ENCODE results near the gene BHLHE40.

BHLHE40 gene

DNA sequence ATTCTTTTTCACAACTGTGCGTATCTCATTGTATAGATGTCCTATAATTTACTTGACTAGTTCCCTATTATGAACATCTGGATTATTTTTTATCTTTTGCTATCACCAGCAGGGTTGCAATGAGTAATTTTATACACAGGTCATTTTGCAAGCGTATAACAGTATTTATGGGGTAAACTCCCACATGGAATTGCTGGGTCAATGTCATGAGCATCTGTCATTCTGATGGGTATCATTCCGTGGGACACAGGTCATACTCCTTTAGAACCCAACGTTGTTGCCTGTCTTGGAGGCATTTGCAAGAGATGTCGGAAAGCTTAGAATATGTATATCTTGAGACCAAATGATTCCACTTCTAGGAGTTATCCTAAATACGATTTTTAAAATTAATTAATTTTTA lies 12.9 kb downstream of the BHLHE40 start:
- H3K4me3 ChIP-seq (ENCODE audit: low read depth, low read length) = no peak overlapping the region
- TF ChIP-seq, protein P1, sequence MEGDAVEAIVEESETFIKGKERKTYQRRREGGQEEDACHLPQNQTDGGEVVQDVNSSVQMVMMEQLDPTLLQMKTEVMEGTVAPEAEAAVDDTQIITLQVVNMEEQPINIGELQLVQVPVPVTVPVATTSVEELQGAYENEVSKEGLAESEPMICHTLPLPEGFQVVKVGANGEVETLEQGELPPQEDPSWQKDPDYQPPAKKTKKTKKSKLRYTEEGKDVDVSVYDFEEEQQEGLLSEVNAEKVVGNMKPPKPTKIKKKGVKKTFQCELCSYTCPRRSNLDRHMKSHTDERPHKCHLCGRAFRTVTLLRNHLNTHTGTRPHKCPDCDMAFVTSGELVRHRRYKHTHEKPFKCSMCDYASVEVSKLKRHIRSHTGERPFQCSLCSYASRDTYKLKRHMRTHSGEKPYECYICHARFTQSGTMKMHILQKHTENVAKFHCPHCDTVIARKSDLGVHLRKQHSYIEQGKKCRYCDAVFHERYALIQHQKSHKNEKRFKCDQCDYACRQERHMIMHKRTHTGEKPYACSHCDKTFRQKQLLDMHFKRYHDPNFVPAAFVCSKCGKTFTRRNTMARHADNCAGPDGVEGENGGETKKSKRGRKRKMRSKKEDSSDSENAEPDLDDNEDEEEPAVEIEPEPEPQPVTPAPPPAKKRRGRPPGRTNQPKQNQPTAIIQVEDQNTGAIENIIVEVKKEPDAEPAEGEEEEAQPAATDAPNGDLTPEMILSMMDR (IDR thresholded peaks at IDR 0.05; ENCODE audit: borderline replicate concordance, insufficient read depth, low read depth, low read length) = no peak

DNA sequence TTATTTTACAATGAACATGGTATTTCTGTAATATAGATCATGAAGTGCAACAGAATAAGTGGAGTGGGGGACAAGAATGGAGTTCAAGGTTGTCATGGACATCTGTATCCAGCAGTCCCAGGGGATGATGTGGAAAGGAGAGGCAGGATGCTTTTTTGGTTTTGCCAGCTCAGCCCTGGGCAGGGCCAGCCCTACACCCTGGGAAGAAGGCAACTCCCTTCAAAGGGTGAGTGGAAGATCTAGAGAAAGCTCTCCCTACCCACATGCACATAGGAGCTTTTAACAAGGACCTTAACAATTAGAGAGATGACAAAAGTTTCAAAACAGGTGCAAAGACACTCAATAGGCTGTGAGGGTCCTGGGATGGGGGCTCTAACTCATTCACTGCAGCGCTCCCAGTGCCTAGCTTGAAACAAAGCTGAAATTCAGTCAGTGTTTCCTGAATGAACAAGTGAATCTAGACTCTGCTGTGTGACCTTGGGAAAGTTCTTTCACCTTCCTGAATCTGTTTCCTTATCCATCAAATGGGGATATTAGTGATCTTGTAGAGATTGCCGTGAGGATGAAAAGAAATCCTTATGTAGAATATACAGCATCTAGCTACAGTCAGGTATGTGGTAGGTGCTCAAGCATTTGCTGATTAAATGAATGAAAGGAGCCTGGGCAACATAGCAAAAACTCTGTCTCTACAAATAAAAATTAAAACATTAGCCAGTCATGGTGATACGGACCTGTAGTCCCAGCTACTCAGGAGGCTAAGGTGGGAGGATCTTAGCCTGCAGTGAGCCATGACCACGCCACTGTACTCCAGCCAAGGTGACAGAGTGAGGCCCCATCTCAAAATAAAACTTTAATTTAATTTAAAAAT lies 14.3 kb downstream of the BHLHE40 start:
- no peak overlapping the region for H3K4me3 ChIP-seq (ENCODE audit: low read depth, low read length)
- TF ChIP-seq, protein P1 (IDR thresholded peaks at IDR 0.05; ENCODE audit: borderline replicate concordance, insufficient read depth, low read depth, low read length) = no peak

DNA sequence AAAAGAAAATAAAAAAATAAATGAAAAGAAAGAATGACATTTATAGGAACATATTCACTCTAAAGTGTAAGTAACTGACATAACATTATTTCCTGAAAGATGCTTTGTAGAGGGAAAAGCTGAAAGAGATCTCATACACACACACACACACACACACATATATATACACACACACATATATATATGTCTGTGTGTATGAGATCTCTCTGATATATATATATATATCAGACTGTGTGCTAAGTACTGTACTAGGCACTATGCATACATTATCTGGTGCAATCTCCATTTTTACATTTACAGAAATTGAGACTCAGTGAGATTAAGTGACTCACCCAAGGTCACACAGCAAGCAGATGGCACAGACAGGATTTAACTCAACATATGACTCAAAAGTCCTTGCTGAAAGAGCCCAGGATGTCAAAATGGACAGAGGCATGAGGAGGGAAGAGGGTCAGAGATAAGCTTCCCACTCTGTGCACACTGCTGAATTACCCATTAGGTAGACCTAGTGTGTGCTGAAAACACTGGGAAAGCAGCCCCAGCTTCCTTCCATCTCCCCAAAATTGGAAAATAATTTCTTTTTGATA lies 15.0 kb downstream of the BHLHE40 start:
- no peak overlapping the region for H3K4me3 ChIP-seq (ENCODE audit: low read depth, low read length)
- TF ChIP-seq, protein P1 (IDR thresholded peaks at IDR 0.05; ENCODE audit: borderline replicate concordance, insufficient read depth, low read depth, low read length) = no peak

DNA sequence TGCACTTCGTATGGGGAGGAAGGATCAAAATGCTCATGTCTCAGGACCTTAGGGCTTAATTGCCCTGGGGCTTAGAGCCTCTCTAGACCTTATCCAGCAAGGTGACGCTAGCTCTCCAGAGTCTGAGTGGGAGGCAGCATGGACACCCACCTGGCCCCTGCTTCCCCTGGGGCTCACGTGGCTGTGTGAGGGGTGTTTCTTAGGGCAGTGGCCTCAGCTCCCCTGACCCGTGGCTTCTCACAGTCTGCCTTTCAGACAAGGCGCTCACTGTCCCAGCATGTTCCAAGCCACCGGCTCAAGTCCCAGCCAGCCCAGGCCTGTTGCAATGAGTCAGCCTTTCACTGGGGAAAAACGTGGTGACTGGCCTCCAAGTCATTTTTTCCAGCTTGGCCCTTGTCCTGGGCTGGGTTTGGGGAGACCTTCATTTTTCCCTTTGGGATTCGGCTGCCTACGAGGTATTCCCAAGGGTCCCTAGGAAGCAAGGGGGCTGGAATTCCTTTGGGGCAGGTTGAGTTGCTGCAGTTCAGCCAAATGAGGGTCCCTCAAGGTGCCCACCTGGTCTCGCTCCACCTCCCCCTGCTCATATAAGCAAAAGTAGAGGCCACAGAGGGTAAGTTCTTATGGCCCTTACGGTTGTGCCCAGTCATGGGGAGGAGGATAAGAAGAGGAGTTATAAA lies 15.7 kb downstream of the BHLHE40 start:
- TF ChIP-seq, protein P1 (IDR thresholded peaks at IDR 0.05; ENCODE audit: borderline replicate concordance, insufficient read depth, low read depth, low read length) = no peak
- no peak overlapping the region for H3K4me3 ChIP-seq (ENCODE audit: low read depth, low read length)

DNA sequence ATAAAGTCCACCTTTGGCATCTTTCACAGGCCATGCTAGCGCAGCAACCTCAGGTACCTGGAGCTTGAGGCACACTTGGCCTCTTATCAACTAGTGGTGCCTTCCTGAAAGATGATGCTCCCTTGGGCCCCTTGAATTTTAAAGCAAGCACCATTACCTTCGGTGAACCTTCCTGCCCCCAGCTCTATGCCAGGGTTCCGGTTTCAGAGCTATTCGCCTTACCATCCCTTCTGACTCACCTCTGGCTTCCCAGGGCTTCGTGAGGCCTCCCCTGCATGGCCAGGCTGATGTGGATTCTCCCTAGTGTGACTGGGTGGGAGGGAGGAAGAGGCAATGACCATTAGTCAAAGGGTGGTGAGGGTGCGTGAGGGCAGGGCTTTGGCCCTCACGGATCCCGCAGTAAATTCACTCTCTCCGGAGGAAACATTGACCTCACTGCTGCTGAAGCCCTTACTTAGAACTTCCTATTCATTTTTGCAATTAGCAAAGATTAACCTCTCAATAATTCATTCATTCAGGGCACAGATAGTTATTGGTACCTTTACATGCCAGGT lies 16.3 kb downstream of the BHLHE40 start:
- no peak overlapping the region for H3K4me3 ChIP-seq (ENCODE audit: low read depth, low read length)
- TF ChIP-seq, protein P1 (IDR thresholded peaks at IDR 0.05; ENCODE audit: borderline replicate concordance, insufficient read depth, low read depth, low read length) = no peak

DNA sequence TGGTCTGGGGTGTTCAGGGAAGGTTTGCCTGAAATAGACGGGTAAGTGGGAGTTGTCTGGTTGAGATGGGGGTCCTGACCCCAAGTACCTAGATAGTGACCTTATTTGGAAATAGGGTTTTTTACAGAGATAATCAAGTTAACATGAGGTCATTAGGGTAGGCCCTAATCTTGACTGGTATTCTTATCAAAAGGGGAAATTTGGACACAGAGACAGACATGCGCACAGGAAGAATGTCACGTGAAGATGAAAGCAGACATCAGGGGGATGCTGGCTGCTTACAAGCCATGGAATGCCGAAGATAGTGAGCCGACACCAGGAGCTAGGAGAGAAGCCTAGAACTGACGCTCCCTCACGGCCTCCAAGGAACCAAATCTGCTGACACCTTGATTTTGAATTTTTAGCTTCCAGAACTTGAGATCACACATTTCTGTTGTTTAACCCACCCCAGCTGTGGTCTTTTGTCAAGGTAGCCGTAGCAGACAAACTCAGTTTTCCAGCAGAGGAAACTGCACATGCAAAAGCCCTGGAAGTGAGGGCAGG lies 17.1 kb downstream of the BHLHE40 start:
- TF ChIP-seq, protein P1 (IDR thresholded peaks at IDR 0.05; ENCODE audit: borderline replicate concordance, insufficient read depth, low read depth, low read length) = no peak
- no peak overlapping the region for H3K4me3 ChIP-seq (ENCODE audit: low read depth, low read length)
